ENCODE data around the gene SULT1C2.
"Not testable (repeated sequence)": the region's sequence is repeated elsewhere in the genome, so short reads cannot be mapped to it uniquely, and the experiment has no call there.

Gene SULT1C2

DNA sequence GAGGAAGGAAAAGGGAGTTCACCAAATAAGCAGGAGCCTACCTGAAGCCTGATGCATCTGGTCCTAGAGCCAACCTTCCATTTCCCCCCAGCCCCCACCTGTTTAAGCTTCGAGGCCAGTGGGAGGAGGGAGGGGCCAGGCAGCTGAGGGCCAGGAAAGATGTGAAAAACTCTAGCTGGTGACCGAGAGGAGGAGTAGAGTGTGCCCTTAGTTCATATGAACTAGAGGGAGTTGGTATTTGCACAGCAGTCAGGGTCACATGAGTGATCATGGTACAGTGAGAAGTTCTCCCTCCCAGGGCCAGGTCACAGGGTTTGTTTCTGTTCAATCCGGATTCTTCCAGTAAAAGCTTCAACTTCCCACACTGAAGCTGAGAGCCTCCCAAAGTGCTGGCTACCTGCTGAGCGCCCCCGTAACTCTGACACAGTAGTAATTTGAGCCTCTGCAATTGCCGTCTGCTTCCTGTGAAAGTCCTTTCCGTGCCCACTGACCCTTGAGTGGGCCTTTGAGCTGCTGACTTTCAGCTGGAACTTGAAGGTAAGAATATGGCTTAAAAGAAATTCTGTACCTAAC, at the start of gene SULT1C2:
TSS of gene SULT1C2 (plus strand) at position 362 of the 573 bp plus-strand sequence. CDS start 4,773 bp downstream, outside the sequence.
- DNase-seq (ENCODE audit: low read depth): no peak

DNA sequence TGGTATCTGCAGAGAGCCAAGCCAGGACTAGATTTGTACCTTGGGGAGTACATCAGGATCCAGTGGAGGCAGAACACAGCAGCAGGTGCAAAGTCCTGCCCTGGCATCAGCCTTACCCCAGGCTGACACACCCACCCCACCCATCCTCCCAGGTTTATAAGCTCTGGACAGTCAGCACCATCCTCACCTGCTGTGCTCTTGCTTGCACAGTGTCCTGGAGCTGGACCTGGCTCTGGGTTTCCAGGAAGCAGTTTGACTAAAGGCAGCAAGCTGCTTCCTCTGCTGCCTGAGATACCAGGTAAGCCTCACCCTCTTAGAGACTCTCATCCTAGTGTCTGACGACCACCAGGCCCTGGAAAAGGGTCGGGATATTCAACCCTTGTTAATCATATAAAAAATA, 48.9 kb upstream of the SULT1C2 start, which contains the start of gene SULT1C3:
TSS of gene SULT1C3 (plus strand) at position 183 of the 400 bp plus-strand sequence. CDS start 7,227 bp downstream, outside the sequence.
- no peak for DNase-seq (ENCODE audit: low read depth)

GRCh38 chr2:108240966-108241365, 47.7 kb upstream of the SULT1C2 start:
- DNase-seq (ENCODE audit: low read depth): no peak

- no peak for DNase-seq (ENCODE audit: low read depth)
Observed at GRCh38 chr2:108243566-108243965, 45.1 kb upstream of the SULT1C2 start.

GRCh38 chr2:108244667-108245414, 43.9 kb upstream of the SULT1C2 start:
- DNase-seq (ENCODE audit: low read depth): no peak

DNA sequence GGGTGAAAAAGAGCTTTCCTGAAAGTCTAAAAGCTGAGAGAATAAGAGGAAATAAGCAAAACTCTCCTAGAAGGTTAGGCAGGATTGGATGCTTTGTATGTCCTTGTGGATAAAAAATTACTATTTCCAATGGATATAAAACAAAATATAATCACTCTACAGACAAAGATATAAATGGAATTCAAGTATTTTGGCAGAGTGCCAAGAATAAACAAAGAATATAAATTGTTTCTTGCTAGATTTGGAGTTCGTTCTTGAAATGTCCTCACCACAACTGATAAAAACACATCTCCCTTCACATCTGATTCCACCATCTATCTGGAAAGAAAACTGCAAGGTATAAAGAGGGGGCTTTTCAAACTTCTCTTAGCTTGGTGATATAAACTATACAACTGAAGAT, 35.6 kb upstream of the SULT1C2 start:
- DNase-seq (ENCODE audit: low read depth): peak; percentile 12

- DNase-seq (ENCODE audit: low read depth): no peak
Observed at GRCh38 chr2:108257757-108258331, 30.9 kb upstream of the SULT1C2 start.

DNA sequence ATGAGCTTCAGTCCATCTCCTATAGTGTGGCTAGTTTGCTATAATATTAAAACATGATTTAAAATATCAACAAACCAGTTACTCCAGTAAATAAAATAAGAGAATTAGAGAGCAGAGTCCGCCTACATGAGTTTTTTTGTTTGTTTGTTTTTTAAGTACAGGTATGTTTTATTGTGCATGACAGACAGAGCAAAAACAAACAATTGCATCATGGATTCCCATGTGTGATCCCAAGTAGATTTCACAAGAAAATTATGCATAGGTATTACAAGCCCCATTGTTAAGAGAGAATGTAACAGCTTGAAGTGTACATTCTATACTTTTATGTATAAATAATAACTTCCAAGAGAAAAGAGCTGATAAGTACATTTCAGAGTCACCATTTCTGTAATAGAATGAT, 27.9 kb upstream of the SULT1C2 start:
- no peak for DNase-seq (ENCODE audit: low read depth)

DNA sequence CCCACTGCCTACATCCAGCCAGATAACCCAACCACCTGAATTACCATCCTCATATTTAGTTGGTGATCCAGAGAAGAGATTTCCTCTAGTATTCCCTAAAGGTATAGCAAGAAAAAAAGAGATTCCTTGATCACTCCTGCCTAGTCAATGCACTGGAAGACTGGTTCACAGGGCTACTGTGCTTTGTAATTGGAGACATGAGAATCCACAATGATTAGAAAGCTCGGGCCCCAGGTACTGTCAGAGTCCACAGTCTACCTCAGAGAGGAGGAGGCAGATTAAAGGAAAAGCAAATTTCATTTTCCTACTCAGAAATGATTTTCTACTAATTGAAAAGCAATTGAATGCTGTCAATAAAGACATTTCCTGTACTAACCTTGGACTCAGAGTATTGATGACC, 26.7 kb upstream of the SULT1C2 start:
- no peak for DNase-seq (ENCODE audit: low read depth)

DNA sequence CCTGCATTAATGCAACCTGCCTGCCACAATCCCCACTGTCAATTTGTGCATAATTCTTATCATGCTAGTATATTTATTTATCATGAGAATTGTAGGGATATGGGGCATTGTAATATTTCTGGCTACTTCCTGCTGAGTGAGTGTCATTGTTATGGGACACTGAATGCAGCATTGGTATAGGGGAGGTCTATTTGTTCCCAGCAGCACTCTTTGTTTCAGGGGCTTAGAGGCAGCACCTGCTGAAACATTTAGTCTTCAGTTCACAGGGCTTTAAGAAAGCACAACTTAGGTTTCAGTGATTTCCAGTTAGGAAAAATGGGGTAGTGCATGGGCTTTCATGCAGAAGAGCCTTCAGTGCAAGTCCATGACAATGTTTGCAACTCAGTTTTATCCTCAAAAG, 25.3 kb upstream of the SULT1C2 start:
- DNase-seq (ENCODE audit: low read depth): no peak

DNA sequence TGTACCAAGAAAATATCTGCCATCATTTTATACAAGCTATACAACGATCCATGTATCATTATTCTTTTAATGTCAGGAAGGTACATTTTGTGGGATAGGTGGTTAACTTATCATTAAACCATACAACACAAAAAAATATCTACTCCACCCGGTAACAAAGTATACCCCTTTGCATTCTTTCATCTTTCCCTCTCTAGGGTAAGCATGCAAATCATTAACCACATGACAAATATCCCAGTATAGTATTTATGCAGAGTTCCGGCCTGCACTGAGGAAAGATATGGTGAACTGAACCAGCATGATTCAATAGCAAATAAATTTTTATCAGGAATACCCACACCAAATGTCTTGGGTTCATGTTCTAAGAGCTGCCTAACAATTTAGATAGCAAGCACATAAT, 22.5 kb upstream of the SULT1C2 start:
- no peak for DNase-seq (ENCODE audit: low read depth)

DNA sequence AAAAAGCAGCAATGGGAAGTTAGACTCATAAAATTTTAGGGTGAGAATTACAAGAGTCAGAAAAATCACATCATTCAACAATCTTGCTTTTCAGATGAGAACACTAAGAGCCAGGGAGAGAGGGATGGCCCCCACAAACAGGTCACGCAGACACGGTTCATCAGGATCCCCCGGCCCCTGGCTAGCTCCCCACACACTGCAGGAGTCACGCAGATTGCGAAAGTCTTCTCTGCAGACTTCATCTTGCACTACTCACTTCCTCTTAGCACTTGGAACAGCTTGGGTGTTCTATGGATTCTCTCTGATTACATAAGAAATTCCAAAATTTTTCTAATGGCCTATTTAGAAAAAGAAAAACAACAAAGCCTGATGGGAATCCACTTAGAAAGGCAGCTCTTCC, 21.6 kb upstream of the SULT1C2 start:
- peak; percentile 48 for DNase-seq (ENCODE audit: low read depth)

DNA sequence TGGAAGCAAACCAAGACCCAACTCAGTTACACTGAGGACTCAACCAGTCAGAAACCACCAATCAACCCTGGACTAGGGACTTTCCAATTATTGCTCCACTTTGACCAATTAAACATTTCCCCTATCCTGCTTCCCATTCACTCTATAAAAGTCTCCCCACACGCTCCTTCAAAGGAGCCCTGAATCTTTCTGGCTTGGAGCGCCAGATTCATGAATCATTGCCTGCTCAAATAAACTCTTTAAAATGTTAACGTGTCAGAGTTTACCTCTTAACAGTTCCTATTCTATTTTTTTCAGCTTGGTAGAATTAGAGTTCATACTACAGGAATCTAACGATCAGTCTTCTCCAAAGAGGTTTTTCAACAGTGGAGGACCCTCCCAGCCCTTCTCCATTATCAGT, 20.7 kb upstream of the SULT1C2 start:
- DNase-seq (ENCODE audit: low read depth): peak; percentile 10

DNA sequence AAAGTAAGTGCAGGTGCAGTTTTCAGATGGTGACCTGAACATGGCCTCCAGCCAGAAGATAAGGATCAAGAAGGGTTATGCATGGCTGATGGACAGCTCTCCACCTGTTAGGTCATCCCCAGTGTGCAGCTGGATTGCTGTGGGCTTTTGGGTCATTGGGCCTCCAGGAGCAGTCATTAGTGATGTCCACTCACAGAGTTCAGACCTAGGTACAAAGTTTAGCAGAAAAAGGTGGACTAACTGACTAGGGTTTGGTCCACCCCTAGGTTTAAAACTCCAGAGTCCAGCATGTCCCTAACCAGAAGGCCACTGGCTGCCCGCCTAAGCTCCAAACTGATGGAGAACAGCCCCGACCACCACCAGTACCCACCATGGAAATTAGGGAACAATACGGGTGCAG, 18.3 kb upstream of the SULT1C2 start:
- no peak for DNase-seq (ENCODE audit: low read depth)

DNA sequence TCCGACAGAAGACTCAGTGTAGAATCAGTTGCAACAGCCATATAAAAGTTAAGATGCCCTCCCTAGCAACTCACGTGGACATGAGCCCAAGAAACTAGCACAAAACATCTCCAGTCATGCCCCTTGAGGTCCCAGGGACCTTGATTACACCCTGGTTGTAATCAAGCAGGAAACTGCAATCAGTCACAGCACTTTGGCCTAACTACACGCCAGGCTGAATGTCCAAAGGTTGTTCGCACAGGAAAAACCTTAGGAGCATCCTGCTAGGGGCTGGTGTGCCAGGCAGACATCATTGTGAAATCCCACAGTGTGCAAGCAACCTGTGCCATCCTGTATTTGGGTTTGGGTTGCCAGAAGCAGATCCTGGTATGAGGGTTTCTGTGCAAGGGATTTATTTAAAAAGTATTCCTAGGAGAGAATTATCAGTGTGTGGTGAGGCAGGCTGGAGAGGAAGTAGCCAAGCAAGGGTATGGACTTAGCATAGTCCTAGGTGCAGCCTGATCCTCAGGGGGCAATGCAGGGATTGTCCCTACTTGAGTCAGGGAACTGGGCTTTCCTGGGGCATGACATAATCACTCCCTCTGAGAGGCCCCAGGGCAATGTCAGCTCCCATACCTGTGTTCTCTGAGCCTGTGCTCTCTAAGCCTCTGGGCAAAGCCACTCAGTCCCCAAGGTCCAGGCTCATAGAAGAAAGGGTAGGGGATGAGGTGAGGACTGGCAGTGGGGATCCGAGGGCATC, 17.8 kb upstream of the SULT1C2 start:
- DNase-seq (ENCODE audit: low read depth): no peak

- DNase-seq (ENCODE audit: low read depth): peak; percentile 16
Observed at GRCh38 chr2:108271691-108272253, 16.9 kb upstream of the SULT1C2 start.

DNA sequence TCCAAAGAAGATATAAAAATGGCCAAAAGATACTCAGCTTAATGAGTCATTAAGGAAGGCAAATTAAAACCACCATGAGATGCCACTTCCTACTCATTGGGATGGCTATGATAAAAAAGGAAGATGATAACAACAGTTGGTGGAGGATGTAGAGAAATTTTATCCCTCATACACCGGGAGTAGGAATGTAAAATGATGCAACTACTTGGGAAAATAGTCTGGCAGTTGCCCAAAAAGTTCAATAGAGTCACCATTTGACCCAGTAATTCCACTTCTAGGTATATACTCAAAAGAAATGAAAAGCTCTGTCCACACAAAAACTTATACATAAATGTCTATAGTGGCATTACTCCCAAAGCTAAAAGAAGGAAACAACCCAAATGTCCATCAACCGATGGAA, 10.1 kb upstream of the SULT1C2 start:
- peak; percentile 6 for DNase-seq (ENCODE audit: low read depth)

GRCh38 chr2:108279468-108279867, 9.2 kb upstream of the SULT1C2 start:
- no peak for DNase-seq (ENCODE audit: low read depth)

DNA sequence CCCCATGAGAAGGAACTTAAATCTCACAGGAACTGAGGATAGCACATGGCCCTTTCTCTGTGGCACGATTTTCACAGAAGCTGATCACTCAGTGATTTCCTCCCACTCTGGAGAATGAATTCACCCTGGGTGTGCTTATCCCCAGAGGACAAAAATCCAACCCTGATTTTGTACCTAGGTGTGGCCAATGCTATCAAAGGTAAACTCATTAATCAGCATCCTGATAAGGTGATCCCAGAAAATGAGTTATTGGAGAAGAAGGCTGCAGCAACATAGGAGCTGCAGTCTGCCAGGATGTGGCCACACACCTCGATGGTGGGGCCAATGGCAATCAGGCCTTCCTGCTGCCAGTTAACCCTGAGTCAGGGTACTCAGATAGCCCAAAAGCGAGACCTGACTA, 8.2 kb upstream of the SULT1C2 start:
- DNase-seq (ENCODE audit: low read depth): no peak

DNA sequence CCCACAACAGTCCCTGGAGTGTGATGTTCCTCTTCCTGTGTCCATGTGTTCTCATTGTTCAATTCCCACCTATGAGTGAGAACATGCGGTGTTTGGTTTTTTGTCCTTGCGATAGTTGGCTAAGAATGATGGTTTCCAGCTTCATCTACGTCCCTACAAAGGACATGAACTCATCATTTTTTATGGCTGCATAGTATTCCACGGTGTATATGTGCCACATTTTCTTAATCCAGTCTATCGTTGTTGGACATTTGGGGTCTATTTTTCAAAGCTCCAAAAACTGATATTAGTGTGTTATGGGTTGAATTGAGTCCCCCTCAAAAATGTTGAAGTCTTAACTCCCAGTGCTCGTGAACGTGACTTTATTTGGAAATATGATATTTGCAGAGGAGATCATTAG, 4.1 kb upstream of the SULT1C2 start:
- DNase-seq (ENCODE audit: low read depth): not testable (repeated sequence)

GRCh38 chr2:108285616-108286015, 3.1 kb upstream of the SULT1C2 start:
- DNase-seq (ENCODE audit: low read depth): no peak

DNA sequence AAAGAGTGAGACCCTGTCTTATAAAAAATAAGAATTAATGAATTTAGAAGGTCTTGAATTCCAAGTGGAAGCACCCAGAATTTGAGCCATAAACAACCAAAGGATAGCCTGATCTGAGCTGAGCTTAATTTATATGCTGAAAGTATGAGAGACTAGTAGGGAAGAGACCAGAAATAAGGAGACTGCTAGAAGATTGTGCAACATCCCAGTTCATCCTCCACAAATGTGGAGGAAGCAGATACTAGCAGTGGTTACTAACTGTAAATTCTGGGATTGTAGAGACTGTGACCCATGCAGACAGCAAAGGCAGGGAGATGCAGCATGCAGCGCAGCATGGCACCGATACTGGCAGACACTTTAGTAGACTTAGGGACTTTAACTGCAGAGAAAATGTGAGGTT, 1.5 kb upstream of the SULT1C2 start:
- peak; percentile 3 for DNase-seq (ENCODE audit: low read depth)

All from amniotic epithelial cell (primary cell).